Stimulated activated CD4-positive, alpha-beta T cell treated with anti-CD3 and anti-CD28 coated beads, Interleukin-4, amount 100 ng/mL, for 48 hours (primary cell): ENCODE data around the gene ATP6V0B.

Experiments
- DNase-seq, 2 donors: peaks; one replicate each; pipeline ENCODE4 v3.0.0-alpha.2; 2020; ENCODE audit warnings: low read depth in 2 of 2

The ATP6V0B gene

DNA sequence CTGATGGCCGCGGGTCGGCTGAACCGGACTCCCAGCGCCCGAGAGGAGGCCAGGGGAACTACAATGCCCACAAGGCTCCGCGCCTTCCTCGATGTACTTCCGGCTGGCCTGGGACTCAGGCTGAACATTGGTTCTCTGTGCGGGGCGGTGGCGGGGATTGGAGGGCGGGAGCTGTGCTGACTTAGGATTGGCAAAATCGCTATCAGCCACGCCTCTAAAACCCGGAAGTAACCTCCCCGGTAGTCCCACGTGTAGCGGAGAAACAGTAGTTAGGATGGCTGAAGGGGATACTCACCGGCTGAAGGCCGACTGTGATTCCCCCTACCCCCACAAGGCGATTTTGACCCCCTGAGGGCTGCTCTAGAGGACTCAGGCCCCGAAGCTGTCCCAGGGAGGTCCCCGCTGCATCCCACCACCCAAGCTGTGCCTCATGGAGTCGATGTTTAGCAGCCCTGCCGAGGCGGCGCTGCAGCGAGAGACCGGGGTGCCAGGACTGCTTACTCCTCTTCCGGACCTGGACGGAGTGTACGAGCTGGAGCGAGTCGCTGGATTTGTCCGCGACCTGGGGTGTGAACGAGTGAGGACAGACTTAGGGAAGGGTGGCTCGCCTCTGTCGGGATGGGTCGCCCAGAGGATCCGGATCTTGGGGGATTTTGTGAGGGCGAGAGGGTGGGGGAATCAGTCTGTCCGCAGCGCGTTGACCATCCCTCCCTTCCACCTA lies 4.9 kb upstream of the ATP6V0B start, which contains the start of gene DPH2:
Gene DPH2 (plus strand): TSS at position 265 of the 721 bp plus-strand sequence. CDS start 166 bp downstream, at position 431.
- DNase-seq, result peak; percentile 92 to 97

DNA sequence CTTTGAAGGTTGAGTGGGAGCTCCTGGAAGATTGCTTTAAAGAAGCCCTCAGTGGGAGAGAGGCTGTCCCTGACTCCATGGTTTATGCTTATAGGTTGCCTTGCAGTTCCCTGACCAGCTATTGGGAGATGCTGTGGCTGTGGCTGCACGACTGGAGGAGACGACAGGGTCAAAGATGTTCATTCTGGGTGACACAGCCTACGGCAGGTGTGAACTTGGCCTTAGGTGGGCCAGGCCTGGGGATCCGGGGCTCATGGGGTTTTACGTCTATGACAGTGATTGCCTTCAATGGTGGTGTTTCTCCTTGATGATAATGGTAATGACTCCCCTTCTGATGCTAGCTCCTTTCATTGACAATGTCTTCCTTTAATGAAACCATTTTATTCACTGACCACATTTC lies 4.3 kb upstream of the ATP6V0B start:
- no peak for DNase-seq

DNA sequence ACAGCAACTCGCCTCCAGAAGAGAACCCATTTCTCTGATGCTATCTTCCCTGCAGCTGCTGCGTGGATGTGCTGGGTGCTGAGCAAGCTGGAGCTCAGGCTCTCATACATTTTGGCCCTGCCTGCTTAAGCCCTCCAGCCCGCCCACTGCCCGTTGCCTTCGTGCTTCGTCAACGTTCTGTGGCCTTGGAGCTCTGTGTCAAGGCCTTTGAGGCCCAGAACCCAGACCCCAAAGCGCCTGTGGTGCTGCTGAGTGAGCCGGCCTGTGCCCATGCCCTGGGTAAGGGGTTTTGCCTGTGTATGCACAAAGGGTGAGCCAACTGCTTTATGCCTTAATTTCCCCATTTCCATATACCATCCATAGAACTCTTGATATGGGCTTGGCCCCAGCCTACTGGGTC lies 3.8 kb upstream of the ATP6V0B start:
- no peak for DNase-seq

DNA sequence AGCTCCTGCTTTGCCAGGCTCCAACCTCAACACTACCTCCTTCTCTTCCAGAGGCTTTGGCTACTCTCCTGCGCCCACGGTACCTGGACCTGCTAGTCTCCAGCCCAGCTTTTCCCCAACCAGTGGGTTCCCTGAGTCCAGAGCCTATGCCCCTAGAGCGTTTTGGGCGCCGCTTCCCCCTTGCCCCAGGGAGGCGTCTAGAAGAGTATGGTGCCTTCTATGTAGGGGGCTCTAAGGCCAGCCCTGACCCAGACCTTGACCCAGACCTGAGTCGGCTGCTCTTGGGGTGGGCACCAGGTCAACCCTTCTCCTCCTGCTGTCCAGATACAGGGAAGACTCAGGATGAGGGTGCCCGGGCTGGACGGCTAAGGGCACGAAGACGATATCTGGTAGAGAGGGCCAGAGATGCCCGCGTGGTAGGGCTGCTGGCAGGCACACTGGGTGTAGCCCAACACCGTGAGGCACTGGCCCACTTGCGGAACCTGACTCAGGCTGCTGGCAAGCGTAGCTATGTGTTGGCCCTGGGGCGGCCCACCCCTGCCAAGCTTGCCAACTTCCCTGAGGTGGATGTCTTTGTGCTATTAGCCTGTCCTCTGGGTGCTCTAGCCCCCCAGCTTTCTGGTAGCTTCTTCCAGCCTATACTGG lies 3.3 kb upstream of the ATP6V0B start:
- DNase-seq, result no peak

DNA sequence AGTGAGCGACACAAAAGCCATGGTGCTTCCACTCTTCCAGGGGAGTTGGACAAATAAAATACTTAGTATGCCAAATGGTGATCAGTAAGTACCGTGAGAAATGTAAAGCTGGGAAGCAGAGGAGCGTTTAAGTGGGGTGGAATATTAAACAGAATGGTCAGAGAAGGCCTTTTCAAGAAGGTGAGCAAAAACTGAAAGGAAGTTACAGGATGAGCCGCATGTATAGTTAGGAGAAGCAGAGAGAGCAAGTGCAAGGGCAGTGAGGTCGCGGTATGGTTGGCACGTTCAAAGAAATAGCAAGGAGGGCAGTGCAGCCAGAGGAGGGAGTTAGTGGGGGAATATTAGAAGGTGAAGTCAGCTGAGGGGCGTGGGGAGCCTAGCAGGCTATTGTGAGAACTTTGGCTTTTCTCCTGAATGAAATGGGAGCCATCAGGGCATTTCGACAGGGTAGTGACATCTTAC lies 748 bp upstream of the ATP6V0B start:
- DNase-seq, result no peak

DNA sequence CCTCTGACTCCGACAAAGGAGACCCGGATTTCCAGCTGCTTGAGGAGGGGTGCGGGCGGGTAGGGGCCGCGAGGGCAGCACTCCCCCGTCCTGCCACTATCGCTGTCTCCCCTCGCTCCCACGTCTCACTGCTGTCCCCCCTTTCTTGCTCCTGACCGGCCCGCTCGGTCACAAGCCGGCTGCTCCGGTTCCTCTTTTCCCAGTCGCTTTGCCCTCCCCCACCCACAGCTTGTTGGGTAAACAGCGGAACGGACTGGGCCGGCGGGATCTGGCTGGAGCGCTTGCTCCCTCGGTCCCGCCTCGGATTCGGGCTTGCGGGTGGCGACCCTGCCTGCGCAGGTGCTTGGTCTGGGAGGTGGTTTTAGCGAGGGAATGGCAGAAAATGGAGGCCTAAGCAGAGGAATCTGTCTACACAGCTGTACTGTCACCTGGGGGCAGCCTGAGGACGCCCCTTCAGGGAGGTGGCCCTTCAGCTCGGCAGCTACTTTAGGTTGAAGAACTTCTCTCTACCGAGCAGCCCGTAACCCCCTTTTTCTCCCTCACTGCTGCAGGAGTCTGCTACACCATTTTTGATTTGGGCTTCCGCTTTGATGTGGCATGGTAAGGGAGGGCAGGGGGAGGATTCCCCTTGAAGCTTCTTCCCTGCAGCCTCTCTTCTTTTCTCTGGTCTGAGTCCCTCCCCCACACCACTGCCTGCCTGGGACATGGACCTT lies 645 bp downstream of the ATP6V0B start:
- no peak for DNase-seq

DNA sequence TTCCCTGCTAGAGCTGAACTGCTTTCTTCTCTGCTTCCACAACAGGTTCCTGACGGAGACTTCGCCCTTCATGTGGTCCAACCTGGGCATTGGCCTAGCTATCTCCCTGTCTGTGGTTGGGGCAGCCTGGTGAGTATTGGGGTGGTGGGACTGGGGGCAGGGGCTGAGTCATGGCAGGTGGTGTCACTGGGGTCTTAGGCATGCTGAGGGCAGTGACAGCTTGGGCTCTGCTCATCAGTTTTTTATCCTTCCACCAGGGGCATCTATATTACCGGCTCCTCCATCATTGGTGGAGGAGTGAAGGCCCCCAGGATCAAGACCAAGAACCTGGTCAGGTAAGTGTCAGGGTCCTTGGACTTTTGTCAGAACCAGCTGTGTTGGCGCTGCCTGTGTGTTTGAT lies 1.3 kb downstream of the ATP6V0B start:
- no peak for DNase-seq

DNA sequence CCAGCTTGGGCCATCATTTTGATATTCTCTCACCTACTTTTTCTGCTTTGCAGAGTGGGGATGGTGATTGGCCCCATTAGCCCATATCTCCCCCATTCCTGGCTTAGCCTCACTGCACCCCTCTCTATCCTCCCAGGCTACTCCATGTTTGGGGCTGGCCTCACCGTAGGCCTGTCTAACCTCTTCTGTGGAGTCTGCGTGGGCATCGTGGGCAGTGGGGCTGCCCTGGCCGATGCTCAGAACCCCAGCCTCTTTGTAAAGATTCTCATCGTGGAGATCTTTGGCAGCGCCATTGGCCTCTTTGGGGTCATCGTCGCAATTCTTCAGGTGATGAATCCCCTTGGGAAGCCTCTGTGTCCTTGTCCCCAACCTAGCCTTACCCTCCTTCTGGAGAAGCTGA lies 2.1 kb downstream of the ATP6V0B start:
- no peak for DNase-seq

DNA sequence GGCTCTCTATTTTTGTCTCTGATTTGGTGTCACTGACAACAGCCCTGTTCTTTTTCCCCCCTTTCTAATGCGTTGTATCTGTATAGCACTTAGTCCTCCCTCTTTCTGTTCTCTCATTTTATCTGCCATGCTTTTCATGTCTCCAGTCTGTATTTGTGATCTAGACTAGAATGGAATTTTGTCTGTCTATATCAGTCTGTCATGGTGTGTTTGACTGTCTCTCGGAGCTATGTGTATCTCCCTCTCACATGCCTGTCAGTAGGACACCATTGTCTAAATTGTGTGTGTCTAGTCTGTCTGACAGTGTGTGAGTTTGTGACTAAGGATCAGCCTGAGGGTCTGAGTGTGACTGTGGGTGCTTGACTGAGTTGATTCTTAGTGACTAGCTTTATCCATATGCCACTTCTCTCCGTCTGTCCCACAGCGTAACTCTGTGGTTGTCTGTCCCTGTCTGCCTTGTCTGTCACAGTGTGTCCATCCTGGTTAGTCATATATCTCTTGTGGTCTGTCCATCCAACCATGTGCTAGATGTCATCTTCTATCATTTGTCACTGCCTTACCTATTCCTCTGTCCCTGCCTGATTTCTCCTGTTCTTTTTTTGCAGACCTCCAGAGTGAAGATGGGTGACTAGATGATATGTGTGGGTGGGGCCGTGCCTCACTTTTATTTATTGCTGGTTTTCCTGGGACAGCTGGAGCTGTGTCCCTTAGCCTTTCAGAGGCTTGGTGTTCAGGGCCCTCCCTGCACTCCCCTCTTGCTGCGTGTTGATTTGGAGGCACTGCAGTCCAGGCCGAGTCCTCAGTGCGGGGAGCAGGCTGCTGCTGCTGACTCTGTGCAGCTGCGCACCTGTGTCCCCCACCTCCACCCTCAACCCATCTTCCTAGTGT lies 2.9 kb downstream of the ATP6V0B start:
- DNase-seq, result no peak

DNA sequence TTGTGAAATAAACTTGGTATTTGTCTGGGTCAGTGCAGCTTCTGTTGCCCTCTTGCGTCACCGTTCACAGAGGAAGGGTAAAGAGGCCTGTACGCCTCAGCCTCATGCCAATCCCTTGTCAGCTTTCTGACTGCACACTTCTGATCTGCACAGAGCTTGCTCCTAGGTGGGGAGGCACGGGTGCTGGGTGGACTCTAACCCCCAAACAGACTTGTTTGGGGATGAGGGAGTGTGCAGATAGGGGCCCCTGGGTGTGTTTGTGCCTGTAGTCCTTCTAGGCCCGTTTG lies 3.4 kb downstream of the ATP6V0B start:
- no peak for DNase-seq

DNA sequence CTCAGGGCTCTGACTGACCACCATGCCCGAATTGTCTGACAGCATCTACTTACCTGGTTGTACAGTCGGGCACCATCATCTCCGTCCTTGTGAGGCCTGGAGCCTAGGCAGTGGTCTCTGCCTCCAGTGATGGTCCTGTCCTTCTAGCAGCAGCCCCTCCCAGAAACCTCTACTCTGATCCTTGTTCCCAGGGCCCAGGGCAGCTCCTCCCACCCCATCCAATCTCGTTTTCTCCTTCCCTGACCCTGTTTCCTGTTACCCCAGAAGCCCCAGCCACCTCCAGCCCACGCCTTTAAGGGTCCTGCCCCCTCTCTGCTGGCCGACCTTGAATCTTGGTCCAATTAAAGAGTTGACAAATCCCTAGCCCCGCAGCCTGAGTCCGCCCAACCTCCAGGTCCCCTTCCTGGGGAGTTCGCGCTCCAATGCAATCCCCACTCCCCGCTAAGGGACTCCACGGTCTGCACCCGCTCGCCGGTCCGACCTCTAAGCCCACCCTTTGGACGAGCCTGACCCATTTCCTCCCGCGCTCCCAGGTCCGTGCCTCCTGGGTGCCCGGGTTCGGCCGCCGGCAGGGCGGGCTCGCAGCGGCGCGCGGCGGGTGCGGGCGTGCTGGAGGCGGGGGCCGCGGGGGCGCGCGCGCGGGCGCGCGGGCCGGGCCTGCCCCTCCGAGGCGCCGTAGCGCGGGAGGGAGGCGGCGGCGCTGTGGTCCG lies 3.9 kb downstream of the ATP6V0B start, which contains the start of gene B4GALT2:
Gene B4GALT2 (plus strand): TSS at position 660 of the 710 bp plus-strand sequence. CDS start 1,951 bp downstream, outside the sequence.
- peak in 1 of 2 donors; percentile 26 for DNase-seq

DNA sequence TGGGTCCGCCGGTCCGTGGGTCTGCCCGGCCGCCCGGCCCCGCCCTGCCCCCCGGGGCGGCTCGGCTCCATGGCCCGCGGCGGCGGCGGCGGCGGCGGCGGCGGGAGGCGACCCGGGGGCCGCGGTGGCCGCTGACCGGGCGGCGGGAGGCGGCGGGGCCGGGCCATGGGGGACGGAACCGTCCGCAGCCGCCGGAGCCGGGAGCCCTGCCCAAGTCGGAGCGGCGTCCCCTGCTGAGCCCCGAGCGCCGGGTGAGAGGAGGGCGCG lies 4.4 kb downstream of the ATP6V0B start:
- DNase-seq, result no peak

DNA sequence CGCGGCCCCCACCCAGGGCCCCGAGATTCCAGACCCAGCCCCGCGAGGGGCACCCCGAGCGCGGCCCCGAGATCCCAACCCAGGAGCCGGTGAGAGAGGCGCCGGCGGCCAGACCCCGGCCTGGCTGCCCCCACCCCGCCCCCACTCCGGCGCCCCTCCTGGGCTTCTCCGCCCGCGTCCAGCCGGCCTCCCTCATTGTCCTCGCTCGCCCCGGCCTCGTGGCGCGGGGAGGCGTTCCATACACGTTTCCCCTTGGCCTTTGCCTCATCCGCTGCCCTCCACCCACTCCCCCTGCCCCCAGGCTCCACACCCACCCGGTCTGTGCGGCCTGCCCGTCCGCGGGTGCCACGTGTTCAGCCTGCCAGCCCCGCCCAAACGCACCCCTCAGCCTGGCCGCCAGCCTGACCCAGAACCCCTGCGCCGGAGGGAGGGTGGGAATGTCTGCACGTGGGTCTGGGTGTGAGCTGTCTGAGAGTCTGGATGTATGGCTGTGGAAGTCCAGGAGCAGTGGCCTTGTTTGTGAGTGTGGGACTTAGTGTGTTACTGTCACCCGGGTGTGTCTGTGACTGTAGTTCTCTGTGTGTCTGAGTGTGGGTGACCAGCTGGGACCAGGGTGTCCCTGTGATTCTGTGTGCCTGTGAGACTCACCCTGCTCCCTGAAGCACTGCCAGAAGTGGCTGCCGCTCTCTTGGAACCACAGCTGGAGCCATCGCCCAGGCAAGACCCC lies 4.9 kb downstream of the ATP6V0B start:
- DNase-seq, result peak in 1 of 2 donors; percentile 19

DNA sequence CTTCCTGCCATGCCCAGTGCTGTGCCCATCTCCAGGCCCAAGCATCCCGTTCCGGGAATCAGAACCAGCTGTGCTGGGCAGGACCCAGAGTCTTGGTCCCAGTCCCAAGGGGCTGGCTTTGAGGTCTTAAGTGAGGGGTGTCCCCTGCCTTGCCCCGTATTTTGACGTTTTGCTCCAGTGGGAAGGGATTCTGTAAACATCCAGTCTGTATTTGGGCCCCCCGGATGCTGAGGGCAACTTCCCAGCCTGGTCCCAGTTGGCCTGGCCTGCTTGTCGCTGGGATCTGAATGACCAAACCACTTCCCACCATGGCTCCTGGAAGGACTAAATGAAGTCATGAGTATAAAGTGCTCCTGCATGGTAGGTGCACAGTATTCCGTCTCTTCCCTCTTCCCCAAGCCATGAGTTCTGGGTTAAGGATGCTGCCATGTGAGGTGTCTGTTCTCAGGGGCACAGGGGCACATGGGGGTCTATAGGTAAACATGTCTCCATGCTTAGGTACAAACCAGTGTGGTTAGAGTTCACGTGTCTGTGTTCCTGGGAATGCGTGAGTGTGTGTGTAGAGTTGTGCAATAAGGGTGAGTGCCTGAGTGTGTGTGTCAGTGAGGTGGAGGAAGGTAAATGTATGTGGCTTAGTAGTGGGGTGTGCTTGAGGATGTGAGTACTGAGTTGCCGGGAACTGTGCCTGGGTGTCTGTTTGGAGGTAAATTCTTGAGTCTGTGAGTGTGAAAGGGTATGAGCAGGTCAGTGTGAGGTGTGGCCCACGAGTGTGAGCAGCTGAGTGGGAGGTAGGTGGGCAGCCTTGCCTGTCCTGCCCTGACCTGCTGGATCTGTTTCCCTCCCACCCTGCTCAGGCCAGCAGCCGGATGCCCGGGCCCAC lies 5.7 kb downstream of the ATP6V0B start:
- no peak for DNase-seq

DNA sequence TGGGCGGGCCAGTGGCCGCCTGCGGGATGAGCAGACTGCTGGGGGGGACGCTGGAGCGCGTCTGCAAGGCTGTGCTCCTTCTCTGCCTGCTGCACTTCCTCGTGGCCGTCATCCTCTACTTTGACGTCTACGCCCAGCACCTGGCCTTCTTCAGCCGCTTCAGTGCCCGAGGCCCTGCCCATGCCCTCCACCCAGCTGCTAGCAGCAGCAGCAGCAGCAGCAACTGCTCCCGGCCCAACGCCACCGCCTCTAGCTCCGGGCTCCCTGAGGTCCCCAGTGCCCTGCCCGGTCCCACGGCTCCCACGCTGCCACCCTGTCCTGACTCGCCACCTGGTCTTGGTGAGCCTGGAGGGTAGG lies 6.4 kb downstream of the ATP6V0B start:
- no peak for DNase-seq

DNA sequence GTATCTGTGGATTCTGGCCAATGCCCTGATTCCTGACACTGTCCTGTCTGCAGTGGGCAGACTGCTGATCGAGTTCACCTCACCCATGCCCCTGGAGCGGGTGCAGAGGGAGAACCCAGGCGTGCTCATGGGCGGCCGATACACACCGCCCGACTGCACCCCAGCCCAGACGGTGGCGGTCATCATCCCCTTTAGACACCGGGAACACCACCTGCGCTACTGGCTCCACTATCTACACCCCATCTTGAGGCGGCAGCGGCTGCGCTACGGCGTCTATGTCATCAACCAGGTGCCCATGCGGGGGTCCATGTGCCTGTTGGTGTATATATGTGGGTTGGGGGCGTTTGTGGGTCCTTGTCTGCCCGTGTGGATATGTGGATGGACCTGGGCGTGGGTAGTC lies 6.9 kb downstream of the ATP6V0B start:
- no peak for DNase-seq

DNA sequence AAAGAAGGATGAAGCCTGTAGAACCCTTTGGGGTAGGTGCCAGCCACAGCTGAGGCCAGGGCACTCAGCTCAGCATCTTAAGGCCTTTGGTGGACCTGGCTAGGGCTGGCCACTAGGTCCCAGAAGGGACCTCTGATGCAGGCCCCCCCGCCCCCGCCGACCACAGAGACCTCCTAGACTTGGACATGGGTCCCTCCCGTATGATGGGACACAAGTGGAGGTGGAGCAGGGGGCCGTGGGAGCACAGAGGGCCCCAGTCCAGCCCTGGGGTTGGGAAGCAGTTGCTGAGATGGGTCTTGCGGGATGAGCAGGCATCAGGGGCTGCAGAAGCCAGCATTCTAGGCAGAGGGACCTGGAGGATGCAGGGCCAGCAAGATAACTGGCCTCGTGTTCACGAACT lies 7.5 kb downstream of the ATP6V0B start:
- DNase-seq, result no peak

DNA sequence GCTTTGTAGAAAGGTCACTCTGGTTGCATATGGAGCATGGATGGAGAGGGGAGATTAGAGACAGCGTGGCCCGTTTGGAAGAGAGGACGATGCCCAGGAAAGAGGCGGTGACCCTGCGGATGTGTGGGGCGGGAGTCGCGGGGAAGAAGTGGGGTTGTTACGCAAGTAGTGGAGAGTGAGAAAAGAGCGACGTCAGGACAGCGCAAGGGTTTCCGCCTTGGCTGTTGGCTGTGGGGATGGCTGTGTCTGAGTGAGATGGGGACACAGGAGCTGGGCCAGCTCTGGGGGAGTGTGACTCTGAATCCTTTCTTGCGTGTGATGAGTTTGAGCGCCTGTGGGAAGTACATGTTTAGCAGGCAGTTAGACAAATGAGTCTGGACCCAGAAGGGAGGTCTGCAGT lies 8.0 kb downstream of the ATP6V0B start:
- DNase-seq, result no peak

DNA sequence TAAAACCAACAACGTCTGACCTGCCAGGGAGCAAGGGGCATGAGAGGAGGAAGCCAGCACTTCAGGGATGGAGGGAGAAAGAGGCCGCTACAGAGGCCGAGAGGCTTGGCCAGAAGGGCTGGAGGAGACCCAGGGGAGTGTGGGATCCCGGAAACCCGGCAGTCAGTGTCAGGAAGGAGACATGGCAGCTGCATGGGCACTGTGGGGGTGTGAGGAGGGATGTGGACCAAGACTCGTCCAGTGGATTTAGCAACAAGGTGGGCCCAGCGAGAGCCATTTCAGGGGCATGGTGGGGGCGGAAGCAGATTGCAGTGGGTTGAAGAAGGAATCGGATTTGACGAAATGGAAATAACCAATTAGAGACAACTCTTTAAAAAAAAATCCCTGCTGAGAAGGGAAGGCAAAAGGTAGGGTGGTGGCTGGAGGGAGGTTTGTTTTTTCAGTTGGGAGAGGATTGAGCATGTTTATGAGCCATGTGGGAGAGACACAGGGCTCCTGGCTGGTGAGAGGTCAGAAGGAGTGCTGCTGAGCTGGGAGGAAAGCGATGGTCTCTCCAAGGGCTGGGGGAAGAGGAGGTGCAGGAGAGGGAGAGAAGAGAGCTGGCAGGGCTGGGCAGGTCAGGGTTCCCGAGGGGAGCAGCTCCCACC lies 8.6 kb downstream of the ATP6V0B start:
- no peak for DNase-seq
